Kidney capillary endothelial cell (primary cell): ENCODE measurements around the gene ERP27.
A peak's percentile ranks its signal among the peaks of the same experiment; 100 is the strongest.

Source experiments
- DNase-seq: peaks from one replicate; pipeline ENCODE4 v3.0.0-alpha.2; 2018; ENCODE audit warnings: low spot score

The ERP27 gene

GRCh38 chr12:14903386-14904098 is 34.8 kb downstream of the ERP27 start:
- no peak for DNase-seq

GRCh38 chr12:14902465-14902864 is 35.9 kb downstream of the ERP27 start:
- DNase-seq: no peak

- DNase-seq: no peak
Observed at GRCh38 chr12:14901228-14901562, 37.1 kb downstream of the ERP27 start.

- no peak for DNase-seq
Observed at GRCh38 chr12:14900521-14901227, 37.7 kb downstream of the ERP27 start.

GRCh38 chr12:14896521-14897169 is 41.7 kb downstream of the ERP27 start:
- no peak for DNase-seq

GRCh38 chr12:14893506-14894250 is 44.7 kb downstream of the ERP27 start:
- DNase-seq: no peak

GRCh38 chr12:14892726-14893505 is 45.4 kb downstream of the ERP27 start:
- DNase-seq: no peak

GRCh38 chr12:14890701-14891100 is 47.6 kb downstream of the ERP27 start:
- DNase-seq: no peak

GRCh38 chr12:14886271-14886670 is 52.1 kb downstream of the ERP27 start:
- DNase-seq: no peak

GRCh38 chr12:14885718-14886221 is 52.6 kb downstream of the ERP27 start, which contains the start of gene MGP:
Gene MGP, minus strand, starts transcription at chr12:14885854. Its CDS starts 63 bp downstream, at chr12:14885791.
- DNase-seq: no peak

- peak; percentile 31 for DNase-seq
Observed at GRCh38 chr12:14884458-14884878, 53.9 kb downstream of the ERP27 start.

- no peak for DNase-seq
Observed at GRCh38 chr12:14883686-14884085, 54.7 kb downstream of the ERP27 start.

GRCh38 chr12:14880890-14881453 is 57.4 kb downstream of the ERP27 start:
- no peak for DNase-seq

- no peak for DNase-seq
Observed at GRCh38 chr12:14879222-14879933, 59.0 kb downstream of the ERP27 start.

- no peak for DNase-seq
Observed at GRCh38 chr12:14878488-14878887, 59.8 kb downstream of the ERP27 start.

- DNase-seq: no peak
Observed at GRCh38 chr12:14876833-14877232, 61.5 kb downstream of the ERP27 start.

GRCh38 chr12:14874882-14875281 is 63.5 kb downstream of the ERP27 start:
- DNase-seq: no peak

GRCh38 chr12:14873440-14874185 is 64.7 kb downstream of the ERP27 start:
- no peak for DNase-seq

GRCh38 chr12:14871886-14872285 is 66.5 kb downstream of the ERP27 start:
- DNase-seq: no peak

GRCh38 chr12:14871247-14871646 is 67.1 kb downstream of the ERP27 start:
- DNase-seq: no peak
